ENCODE measurements around the gene FLOT1.

Gene FLOT1

DNA sequence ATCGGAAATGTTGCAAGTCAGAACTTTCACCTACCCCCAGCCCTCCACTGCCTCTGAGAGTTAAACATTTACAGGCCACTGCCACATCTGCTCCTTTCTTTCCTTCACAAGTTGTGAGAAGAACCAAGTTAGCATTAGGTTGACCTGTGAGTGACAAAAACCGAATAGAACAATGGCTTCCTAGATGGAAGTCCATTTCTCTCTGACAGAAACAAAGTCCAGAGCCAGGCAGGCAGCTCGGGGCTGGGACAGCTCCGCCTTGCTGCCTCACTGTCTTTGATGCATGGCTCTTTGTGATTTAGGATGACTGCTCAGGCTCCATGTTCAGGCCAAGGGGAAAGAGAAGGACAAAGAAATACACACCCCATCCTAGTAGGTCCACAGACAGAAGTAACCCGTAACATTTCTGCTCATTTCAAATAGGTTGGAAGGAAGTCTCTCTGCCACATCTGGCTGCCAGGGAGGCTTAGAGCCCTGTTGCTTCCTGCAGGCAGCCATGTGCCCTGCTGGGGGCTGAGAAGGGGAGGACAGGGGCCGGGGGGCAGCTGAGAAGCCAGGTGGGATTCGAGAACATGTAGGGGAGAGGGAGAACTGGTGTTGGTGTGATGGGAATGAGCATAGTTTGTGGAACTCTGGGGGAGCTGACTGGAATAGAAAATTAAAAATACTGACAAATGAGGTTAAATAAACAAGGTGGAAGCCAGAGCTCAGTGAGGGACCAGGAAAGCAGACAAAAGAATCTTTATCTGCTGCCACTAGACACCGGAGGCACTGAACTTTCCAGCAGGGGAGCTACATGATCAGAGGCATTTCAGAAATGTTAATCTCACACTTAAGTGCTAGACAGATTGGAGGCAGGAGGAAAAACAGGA is 21.4 kb upstream of the FLOT1 start (continued):
- TF ChIP-seq, protein P1, sequence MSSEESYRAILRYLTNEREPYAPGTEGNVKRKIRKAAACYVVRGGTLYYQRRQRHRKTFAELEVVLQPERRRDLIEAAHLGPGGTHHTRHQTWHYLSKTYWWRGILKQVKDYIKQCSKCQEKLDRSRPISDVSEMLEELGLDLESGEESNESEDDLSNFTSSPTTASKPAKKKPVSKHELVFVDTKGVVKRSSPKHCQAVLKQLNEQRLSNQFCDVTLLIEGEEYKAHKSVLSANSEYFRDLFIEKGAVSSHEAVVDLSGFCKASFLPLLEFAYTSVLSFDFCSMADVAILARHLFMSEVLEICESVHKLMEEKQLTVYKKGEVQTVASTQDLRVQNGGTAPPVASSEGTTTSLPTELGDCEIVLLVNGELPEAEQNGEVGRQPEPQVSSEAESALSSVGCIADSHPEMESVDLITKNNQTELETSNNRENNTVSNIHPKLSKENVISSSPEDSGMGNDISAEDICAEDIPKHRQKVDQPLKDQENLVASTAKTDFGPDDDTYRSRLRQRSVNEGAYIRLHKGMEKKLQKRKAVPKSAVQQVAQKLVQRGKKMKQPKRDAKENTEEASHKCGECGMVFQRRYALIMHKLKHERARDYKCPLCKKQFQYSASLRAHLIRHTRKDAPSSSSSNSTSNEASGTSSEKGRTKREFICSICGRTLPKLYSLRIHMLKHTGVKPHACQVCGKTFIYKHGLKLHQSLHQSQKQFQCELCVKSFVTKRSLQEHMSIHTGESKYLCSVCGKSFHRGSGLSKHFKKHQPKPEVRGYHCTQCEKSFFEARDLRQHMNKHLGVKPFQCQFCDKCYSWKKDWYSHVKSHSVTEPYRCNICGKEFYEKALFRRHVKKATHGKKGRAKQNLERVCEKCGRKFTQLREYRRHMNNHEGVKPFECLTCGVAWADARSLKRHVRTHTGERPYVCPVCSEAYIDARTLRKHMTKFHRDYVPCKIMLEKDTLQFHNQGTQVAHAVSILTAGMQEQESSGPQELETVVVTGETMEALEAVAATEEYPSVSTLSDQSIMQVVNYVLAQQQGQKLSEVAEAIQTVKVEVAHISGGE (tag by site-specific recombination; conservative IDR thresholded peaks at IDR 0.05; ENCODE audit: low read depth), result no peak
- no peak for TF ChIP-seq ZNF433 (tag by site-specific recombination; IDR thresholded peaks at IDR 0.05; ENCODE audit: low read depth)
- no peak for TF ChIP-seq ZNF747 (tag by site-specific recombination; IDR thresholded peaks at IDR 0.05)
- TF ChIP-seq, protein P2, sequence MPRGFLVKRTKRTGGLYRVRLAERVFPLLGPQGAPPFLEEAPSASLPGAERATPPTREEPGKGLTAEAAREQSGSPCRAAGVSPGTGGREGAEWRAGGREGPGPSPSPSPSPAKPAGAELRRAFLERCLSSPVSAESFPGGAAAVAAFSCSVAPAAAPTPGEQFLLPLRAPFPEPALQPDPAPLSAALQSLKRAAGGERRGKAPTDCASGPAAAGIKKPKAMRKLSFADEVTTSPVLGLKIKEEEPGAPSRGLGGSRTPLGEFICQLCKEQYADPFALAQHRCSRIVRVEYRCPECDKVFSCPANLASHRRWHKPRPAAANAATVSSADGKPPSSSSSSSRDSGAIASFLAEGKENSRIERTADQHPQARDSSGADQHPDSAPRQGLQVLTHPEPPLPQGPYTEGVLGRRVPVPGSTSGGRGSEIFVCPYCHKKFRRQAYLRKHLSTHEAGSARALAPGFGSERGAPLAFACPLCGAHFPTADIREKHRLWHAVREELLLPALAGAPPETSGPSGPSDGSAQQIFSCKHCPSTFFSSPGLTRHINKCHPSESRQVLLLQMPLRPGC (tag by site-specific recombination; IDR thresholded peaks at IDR 0.05), result 0 out of 2 replicates have a peak, but pooled peaks have one; percentile 44
- TF ChIP-seq ZFP37 (tag by site-specific recombination; IDR thresholded peaks at IDR 0.05), result no peak
- TF ChIP-seq, protein P3, sequence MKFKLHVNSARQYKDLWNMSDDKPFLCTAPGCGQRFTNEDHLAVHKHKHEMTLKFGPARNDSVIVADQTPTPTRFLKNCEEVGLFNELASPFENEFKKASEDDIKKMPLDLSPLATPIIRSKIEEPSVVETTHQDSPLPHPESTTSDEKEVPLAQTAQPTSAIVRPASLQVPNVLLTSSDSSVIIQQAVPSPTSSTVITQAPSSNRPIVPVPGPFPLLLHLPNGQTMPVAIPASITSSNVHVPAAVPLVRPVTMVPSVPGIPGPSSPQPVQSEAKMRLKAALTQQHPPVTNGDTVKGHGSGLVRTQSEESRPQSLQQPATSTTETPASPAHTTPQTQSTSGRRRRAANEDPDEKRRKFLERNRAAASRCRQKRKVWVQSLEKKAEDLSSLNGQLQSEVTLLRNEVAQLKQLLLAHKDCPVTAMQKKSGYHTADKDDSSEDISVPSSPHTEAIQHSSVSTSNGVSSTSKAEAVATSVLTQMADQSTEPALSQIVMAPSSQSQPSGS (tag by site-specific recombination; IDR thresholded peaks at IDR 0.05; ENCODE audit: low read depth), result no peak
- TF ChIP-seq ZNF623 (tag by site-specific recombination; IDR thresholded peaks at IDR 0.05), result no peak
- TF ChIP-seq ZFHX2 (tag by site-specific recombination; conservative IDR thresholded peaks at IDR 0.05), result no peak
- TF ChIP-seq, protein P4, sequence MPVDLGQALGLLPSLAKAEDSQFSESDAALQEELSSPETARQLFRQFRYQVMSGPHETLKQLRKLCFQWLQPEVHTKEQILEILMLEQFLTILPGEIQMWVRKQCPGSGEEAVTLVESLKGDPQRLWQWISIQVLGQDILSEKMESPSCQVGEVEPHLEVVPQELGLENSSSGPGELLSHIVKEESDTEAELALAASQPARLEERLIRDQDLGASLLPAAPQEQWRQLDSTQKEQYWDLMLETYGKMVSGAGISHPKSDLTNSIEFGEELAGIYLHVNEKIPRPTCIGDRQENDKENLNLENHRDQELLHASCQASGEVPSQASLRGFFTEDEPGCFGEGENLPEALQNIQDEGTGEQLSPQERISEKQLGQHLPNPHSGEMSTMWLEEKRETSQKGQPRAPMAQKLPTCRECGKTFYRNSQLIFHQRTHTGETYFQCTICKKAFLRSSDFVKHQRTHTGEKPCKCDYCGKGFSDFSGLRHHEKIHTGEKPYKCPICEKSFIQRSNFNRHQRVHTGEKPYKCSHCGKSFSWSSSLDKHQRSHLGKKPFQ (tag by site-specific recombination; IDR thresholded peaks at IDR 0.05), result peak; percentile 60; the same call in 1 of the 2 replicates
- TF ChIP-seq, protein P5, sequence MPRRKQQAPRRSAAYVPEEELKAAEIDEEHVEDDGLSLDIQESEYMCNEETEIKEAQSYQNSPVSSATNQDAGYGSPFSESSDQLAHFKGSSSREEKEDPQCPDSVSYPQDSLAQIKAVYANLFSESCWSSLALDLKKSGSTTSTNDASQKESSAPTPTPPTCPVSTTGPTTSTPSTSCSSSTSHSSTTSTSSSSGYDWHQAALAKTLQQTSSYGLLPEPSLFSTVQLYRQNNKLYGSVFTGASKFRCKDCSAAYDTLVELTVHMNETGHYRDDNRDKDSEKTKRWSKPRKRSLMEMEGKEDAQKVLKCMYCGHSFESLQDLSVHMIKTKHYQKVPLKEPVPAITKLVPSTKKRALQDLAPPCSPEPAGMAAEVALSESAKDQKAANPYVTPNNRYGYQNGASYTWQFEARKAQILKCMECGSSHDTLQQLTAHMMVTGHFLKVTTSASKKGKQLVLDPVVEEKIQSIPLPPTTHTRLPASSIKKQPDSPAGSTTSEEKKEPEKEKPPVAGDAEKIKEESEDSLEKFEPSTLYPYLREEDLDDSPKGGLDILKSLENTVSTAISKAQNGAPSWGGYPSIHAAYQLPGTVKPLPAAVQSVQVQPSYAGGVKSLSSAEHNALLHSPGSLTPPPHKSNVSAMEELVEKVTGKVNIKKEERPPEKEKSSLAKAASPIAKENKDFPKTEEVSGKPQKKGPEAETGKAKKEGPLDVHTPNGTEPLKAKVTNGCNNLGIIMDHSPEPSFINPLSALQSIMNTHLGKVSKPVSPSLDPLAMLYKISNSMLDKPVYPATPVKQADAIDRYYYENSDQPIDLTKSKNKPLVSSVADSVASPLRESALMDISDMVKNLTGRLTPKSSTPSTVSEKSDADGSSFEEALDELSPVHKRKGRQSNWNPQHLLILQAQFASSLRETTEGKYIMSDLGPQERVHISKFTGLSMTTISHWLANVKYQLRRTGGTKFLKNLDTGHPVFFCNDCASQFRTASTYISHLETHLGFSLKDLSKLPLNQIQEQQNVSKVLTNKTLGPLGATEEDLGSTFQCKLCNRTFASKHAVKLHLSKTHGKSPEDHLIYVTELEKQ (tag by site-specific recombination; IDR thresholded peaks at IDR 0.05; ENCODE audit: borderline replicate concordance), result no peak
- TF ChIP-seq, protein P6, sequence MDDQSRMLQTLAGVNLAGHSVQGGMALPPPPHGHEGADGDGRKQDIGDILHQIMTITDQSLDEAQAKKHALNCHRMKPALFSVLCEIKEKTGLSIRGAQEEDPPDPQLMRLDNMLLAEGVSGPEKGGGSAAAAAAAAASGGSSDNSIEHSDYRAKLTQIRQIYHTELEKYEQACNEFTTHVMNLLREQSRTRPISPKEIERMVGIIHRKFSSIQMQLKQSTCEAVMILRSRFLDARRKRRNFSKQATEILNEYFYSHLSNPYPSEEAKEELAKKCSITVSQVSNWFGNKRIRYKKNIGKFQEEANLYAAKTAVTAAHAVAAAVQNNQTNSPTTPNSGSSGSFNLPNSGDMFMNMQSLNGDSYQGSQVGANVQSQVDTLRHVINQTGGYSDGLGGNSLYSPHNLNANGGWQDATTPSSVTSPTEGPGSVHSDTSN (CRISPR knock-in tag; IDR thresholded peaks at IDR 0.05), result no peak
- TF ChIP-seq, protein P7, sequence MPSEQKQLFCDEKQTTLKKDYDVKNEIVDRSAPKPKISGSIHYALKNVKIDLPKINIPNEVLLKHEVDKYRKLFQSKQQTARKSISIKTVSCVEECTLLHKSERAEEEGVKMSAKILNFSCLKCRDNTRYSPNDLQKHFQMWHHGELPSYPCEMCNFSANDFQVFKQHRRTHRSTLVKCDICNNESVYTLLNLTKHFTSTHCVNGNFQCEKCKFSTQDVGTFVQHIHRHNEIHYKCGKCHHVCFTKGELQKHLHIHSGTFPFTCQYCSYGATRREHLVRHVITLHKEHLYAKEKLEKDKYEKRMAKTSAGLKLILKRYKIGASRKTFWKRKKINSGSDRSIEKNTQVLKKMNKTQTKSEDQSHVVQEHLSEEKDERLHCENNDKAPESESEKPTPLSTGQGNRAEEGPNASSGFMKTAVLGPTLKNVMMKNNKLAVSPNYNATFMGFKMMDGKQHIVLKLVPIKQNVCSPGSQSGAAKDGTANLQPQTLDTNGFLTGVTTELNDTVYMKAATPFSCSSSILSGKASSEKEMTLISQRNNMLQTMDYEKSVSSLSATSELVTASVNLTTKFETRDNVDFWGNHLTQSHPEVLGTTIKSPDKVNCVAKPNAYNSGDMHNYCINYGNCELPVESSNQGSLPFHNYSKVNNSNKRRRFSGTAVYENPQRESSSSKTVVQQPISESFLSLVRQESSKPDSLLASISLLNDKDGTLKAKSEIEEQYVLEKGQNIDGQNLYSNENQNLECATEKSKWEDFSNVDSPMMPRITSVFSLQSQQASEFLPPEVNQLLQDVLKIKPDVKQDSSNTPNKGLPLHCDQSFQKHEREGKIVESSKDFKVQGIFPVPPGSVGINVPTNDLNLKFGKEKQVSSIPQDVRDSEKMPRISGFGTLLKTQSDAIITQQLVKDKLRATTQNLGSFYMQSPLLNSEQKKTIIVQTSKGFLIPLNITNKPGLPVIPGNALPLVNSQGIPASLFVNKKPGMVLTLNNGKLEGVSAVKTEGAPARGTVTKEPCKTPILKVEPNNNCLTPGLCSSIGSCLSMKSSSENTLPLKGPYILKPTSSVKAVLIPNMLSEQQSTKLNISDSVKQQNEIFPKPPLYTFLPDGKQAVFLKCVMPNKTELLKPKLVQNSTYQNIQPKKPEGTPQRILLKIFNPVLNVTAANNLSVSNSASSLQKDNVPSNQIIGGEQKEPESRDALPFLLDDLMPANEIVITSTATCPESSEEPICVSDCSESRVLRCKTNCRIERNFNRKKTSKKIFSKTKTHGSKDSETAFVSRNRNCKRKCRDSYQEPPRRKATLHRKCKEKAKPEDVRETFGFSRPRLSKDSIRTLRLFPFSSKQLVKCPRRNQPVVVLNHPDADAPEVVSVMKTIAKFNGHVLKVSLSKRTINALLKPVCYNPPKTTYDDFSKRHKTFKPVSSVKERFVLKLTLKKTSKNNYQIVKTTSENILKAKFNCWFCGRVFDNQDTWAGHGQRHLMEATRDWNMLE (tag by site-specific recombination; conservative IDR thresholded peaks at IDR 0.05; ENCODE audit: low read depth), result no peak
- TF ChIP-seq ZNF121 (tag by site-specific recombination; IDR thresholded peaks at IDR 0.05), result no peak
- TF ChIP-seq, protein P8, sequence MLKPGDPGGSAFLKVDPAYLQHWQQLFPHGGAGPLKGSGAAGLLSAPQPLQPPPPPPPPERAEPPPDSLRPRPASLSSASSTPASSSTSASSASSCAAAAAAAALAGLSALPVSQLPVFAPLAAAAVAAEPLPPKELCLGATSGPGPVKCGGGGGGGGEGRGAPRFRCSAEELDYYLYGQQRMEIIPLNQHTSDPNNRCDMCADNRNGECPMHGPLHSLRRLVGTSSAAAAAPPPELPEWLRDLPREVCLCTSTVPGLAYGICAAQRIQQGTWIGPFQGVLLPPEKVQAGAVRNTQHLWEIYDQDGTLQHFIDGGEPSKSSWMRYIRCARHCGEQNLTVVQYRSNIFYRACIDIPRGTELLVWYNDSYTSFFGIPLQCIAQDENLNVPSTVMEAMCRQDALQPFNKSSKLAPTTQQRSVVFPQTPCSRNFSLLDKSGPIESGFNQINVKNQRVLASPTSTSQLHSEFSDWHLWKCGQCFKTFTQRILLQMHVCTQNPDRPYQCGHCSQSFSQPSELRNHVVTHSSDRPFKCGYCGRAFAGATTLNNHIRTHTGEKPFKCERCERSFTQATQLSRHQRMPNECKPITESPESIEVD (tag by site-specific recombination; IDR thresholded peaks at IDR 0.05), result peak; percentile 88
- peak; percentile 84 for TF ChIP-seq SCRT2 (tag by site-specific recombination; IDR thresholded peaks at IDR 0.05)
